ENCODE data around the gene PBX1.

PBX1 gene

GRCh38 chr1:164728719-164729118, 169.7 kb downstream of the PBX1 start (continued):
- peak; percentile 42; the same call in 1 of the 2 replicates for TF ChIP-seq ZXDB (tag by site-specific recombination; IDR thresholded peaks at IDR 0.05)
- TF ChIP-seq ZNF580 (tag by site-specific recombination; IDR thresholded peaks at IDR 0.05) = 0 out of 2 replicates have a peak, but pooled peaks have one; percentile 20
- TF ChIP-seq INSM2 (tag by site-specific recombination; IDR thresholded peaks at IDR 0.05) = peak; percentile 36; the same call in 1 of the 2 replicates
- TF ChIP-seq ZBTB10 (tag by site-specific recombination; IDR thresholded peaks at IDR 0.05) = no peak
- TF ChIP-seq, protein P1, sequence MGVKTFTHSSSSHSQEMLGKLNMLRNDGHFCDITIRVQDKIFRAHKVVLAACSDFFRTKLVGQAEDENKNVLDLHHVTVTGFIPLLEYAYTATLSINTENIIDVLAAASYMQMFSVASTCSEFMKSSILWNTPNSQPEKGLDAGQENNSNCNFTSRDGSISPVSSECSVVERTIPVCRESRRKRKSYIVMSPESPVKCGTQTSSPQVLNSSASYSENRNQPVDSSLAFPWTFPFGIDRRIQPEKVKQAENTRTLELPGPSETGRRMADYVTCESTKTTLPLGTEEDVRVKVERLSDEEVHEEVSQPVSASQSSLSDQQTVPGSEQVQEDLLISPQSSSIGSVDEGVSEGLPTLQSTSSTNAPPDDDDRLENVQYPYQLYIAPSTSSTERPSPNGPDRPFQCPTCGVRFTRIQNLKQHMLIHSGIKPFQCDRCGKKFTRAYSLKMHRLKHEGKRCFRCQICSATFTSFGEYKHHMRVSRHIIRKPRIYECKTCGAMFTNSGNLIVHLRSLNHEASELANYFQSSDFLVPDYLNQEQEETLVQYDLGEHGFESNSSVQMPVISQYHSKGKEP (tag by site-specific recombination; IDR thresholded peaks at IDR 0.05) = peak; percentile 88
- TF ChIP-seq ZNF701 (tag by site-specific recombination; IDR thresholded peaks at IDR 0.05) = no peak
- peak; percentile 99 for TF ChIP-seq SP7 (tag by site-specific recombination; IDR thresholded peaks at IDR 0.05)
- TF ChIP-seq ZNF510 (tag by site-specific recombination; IDR thresholded peaks at IDR 0.05; ENCODE audit: insufficient replicate concordance) = no peak
- peak; percentile 35; the same call in 1 of the 2 replicates for TF ChIP-seq ZBTB8A (tag by site-specific recombination; IDR thresholded peaks at IDR 0.05)
- TF ChIP-seq ZNF768 (tag by site-specific recombination; IDR thresholded peaks at IDR 0.05) = 0 out of 2 replicates have a peak, but pooled peaks have one; percentile 7

GRCh38 chr1:164731161-164731876, 172.3 kb downstream of the PBX1 start:
- Histone ChIP-seq H3K9me3 (ENCODE audit: control insufficient read depth, insufficient read depth, low read depth, low read length) (no peaks in the 10 kb centered on the region), H3K27ac (ENCODE audit: extremely low read depth, low read depth, low read length) (no peak overlapping the region), H3K36me3 (ENCODE audit: control insufficient read depth in 2 of 2, insufficient read depth in 1 of 2, low read length in 2 of 2) (no peaks in the 10 kb centered on the region), H3K4me1 (ENCODE audit: control insufficient read depth, insufficient read depth, low read length) (peaks cover 7% of the 10 kb centered on the region; the same call in 1 of the 2 replicates), H3K4me3 (ENCODE audit: low read depth, low read length) (no peak overlapping the region)
- ChIA-PET CTCF (no interaction called here), POLR2A (no interaction called here)
- no peak for TF ChIP-seq ZNF157 (tag by site-specific recombination; IDR thresholded peaks at IDR 0.05)
- no peak for TF ChIP-seq ZNF394 (tag by site-specific recombination; IDR thresholded peaks at IDR 0.05; ENCODE audit: borderline replicate concordance)
- TF ChIP-seq ZNF544 (tag by site-specific recombination; IDR thresholded peaks at IDR 0.05) = no peak
- no peak for TF ChIP-seq ZNF776 (tag by site-specific recombination; IDR thresholded peaks at IDR 0.05; ENCODE audit: borderline replicate concordance)
- no peak for TF ChIP-seq ZNF221 (tag by site-specific recombination; IDR thresholded peaks at IDR 0.05; ENCODE audit: borderline replicate concordance)
- no peak for TF ChIP-seq ZNF274 (IDR thresholded peaks at IDR 0.05; ENCODE audit: low read length)
- no peak for TF ChIP-seq ZNF274 (tag by site-specific recombination; IDR thresholded peaks at IDR 0.05; ENCODE audit: borderline replicate concordance)
- no peak for TF ChIP-seq SP2 (tag by site-specific recombination; IDR thresholded peaks at IDR 0.05)
- no peak for TF ChIP-seq PRDM1 (tag by site-specific recombination; IDR thresholded peaks at IDR 0.05)
- no peak for TF ChIP-seq ZNF768 (tag by site-specific recombination; IDR thresholded peaks at IDR 0.05)
- TF ChIP-seq HOXC10 (CRISPR knock-in tag; IDR thresholded peaks at IDR 0.05) = no peak
- no peak for TF ChIP-seq ZNF621 (tag by site-specific recombination; IDR thresholded peaks at IDR 0.05)
- TF ChIP-seq BCL11B (tag by site-specific recombination; IDR thresholded peaks at IDR 0.05; ENCODE audit: low read depth) = no peak
